Ectodermal cell (in vitro differentiated cells): ENCODE data around the gene UTS2.

ENCODE experiments used
- H3K27ac ChIP-seq: 2 replicates; pipeline ENCODE4 v1.7.0; 2013; ENCODE audit warnings: mild to moderate bottlenecking, low read depth, low read length; ENCODE audit not compliant: insufficient read depth, poor library complexity, severe bottlenecking
- H3K27me3 ChIP-seq: 2 replicates; pipeline ENCODE4 v1.7.0; 2013; ENCODE audit warnings: mild to moderate bottlenecking, low read length; ENCODE audit not compliant: insufficient read depth, control insufficient read depth, poor library complexity, severe bottlenecking
- H3K36me3 ChIP-seq: one replicate; pipeline ENCODE4 v1.7.0; 2013; ENCODE audit warnings: low read length; ENCODE audit not compliant: control insufficient read depth, insufficient read depth
- H3K4me1 ChIP-seq: one replicate; pipeline ENCODE4 v1.7.0; 2013; ENCODE audit warnings: low read length; ENCODE audit not compliant: control insufficient read depth, insufficient read depth
- H3K4me3 ChIP-seq: 2 replicates; pipeline ENCODE4 v1.7.0; 2013; ENCODE audit warnings: low read depth, low read length, control low read depth; ENCODE audit not compliant: insufficient read depth
- H3K9me3 ChIP-seq: 2 replicates; pipeline ENCODE4 v1.7.0; 2013; ENCODE audit warnings: mild to moderate bottlenecking, low read length, moderate library complexity; ENCODE audit not compliant: control insufficient read depth
- WGBS, 2 experiments: methylation state at CpG; one replicate each; pipeline ENCODE4 v1.1.7; 2013; ENCODE audit warnings: missing lambda C conversion rate in 2 of 2; 5-methylcytosine and 5-hydroxymethylcytosine counted together

The UTS2 gene

DNA sequence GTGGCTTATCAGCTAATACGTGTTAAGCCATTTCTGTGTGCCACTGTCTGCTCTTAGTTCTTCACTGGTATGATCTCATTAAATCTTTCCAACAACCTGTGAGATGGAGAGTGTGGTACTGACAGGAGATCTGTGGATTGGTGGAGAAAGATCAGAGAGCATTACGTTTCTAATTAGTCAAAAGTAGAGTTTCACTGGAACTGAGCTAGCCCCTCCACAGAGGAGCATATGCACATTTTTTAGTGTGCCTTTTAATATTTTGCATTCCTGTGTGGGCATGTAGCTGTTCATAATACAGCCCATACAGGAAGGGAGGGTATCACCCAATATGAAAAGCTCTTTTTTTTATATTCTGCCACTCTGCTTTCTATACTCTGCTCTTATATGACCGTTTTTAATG lies 31.6 kb downstream of the UTS2 start:
- Histone ChIP-seq H3K36me3 (peaks cover 6% of the 10 kb centered on the region), H3K4me3 (no peak overlapping the region), H3K27me3 (no peaks in the 10 kb centered on the region), H3K4me1 (no peaks in the 10 kb centered on the region), H3K27ac (no peak overlapping the region), H3K9me3 (no peaks in the 10 kb centered on the region)
- WGBS, 2 experiments, result 92 to 98% methylated on average over 2 of the region's 3 CpGs

DNA sequence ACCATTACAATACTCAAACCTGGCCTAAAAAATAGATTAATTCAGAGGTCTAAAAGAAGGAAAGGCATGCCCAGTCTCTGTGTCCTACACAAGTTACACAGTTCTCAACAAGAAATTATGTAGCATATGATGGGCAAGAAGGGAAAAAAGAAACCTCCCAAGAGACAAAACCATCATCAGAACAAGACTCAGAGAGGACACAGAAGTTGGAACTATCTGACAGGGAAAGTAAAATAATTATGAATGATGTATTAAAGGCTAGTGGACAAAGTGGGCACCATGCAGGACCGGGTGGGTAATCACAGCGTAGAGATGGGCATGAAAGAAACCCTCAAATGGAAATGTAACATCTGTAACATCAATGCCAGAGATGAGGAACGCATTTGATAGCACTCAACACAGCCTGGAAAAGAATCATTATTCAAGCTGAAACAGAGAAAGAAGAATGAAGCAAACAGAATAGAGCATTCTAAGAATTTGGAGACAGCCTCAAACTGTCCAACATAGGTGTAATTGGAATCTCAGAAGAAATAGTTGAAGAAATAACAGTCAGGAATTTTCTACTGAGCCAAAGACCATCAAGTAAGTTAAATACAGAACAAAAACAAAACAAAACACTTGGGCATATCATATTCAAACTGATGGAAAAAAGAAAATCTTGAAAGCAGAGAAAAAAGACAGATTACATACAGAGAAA lies 39.0 kb downstream of the UTS2 start:
- H3K4me3 ChIP-seq, result no peak overlapping the region
- H3K27me3 ChIP-seq, result no peaks in the 10 kb centered on the region
- H3K4me1 ChIP-seq, result no peaks in the 10 kb centered on the region
- no peak overlapping the region for H3K27ac ChIP-seq
- 74 to 81% methylated on average over 3 of the region's 3 CpGs for WGBS, 2 experiments
- peaks cover 8% of the 10 kb centered on the region for H3K9me3 ChIP-seq
- peaks cover 10% of the 10 kb centered on the region for H3K36me3 ChIP-seq

DNA sequence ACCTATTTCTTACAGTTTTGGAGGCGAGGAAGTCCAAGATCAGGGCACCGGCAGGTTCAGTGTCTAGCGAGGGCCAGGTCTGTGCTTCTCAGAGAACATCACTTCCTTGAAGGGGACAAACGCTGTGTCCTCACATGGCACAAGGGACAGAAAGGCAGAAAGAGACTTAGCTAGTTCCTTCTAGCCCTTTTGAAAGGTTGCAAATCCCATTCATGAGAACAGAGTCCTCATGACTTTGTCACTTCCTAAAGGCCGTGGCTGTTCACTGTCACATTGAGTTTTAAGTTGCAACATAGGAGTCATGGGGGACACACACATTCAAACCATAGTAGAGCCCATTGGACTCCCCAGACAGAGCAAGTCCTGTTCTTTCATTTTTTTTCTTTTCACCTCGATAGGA lies 41.4 kb downstream of the UTS2 start:
- peaks cover 10% of the 10 kb centered on the region for H3K36me3 ChIP-seq
- H3K9me3 ChIP-seq, result peaks cover 8% of the 10 kb centered on the region
- 96 to 97% methylated on average over 6 of the region's 6 CpGs for WGBS, 2 experiments
- no peak overlapping the region for H3K4me3 ChIP-seq
- H3K27me3 ChIP-seq, result no peaks in the 10 kb centered on the region
- H3K4me1 ChIP-seq, result no peaks in the 10 kb centered on the region
- H3K27ac ChIP-seq, result no peak overlapping the region

DNA sequence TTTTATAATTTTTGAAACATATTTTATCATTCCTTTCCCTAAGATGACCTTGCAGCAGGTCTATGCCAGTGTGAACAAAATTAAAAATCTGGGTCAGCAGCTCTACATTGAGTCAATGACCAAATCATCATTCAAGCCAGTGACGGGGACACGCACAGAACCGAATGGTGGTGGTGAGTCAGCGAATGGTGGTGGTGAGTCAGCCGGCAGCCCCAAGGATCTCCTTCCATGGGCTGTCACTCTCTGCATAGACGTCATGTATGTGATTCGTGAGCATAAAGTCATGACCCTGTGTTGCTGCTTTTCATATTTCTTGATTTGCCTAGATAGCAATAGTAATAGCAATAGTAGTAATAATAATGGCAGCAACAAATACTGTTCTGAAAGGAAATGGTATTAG lies 42.5 kb downstream of the UTS2 start:
- no peaks in the 10 kb centered on the region for H3K4me1 ChIP-seq
- H3K27me3 ChIP-seq, result no peaks in the 10 kb centered on the region
- H3K36me3 ChIP-seq, result peaks cover 10% of the 10 kb centered on the region
- H3K4me3 ChIP-seq, result no peak overlapping the region
- H3K9me3 ChIP-seq, result peaks cover 8% of the 10 kb centered on the region
- WGBS, 2 experiments, result 93 to 96% methylated on average over 7 of the region's 7 CpGs
- no peak overlapping the region for H3K27ac ChIP-seq

DNA sequence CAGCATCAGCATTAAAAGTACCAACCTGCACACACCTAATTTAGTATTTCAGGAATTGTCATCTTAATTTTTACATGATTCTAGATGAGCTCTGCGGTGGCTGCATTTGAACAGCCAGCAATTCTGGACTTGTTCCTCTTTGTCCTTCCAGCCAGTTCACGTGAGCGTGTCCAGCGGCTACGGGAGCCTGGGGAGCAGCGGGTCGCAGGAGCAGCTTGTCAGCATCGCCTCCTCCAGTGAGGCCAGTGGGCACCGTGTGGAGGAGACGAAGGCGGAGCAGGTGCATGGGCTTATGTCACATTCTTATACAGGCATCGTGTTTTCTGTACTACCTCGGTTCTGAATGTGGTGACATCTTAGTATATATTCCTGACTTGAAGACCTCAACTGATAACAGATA lies 43.1 kb downstream of the UTS2 start:
- H3K27me3 ChIP-seq, result no peaks in the 10 kb centered on the region
- H3K4me1 ChIP-seq, result no peaks in the 10 kb centered on the region
- no peak overlapping the region for H3K4me3 ChIP-seq
- peaks cover 8% of the 10 kb centered on the region for H3K9me3 ChIP-seq
- H3K36me3 ChIP-seq, result peaks cover 14% of the 10 kb centered on the region
- no peak overlapping the region for H3K27ac ChIP-seq
- WGBS, 2 experiments, result 93 to 96% methylated on average over 13 of the region's 13 CpGs

DNA sequence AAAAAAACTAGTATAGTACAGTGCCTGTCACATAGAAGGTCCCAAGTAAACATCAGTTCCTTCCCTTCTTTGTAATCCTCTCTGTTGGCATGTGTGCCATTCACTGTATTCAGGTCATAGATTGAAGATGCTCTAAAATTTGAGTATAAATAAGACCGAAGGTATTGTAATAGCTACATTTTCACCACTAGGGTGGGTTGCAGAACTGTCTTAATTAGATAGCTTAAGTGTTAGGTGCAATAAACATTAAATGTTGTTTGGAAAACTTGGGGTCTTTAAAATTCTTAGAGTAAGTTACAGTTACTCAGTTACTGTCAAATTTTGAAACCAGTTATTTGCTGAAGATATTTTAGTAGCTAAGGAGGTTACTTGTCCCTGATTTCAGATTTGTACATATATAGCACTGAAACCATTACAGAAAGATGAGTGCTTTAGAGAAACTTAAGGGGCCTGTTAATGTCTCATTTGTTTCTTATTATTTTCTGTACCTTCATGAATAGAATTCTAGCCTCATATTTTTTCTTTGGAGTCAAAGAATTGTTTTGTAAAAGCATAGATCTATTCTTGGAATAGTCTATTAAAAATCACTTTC lies 44.5 kb downstream of the UTS2 start:
- Histone ChIP-seq H3K27ac (no peak overlapping the region), H3K36me3 (peaks cover 9% of the 10 kb centered on the region)
- 53 to 88% methylated on average over 1 of the region's 1 CpG for WGBS, 2 experiments

DNA sequence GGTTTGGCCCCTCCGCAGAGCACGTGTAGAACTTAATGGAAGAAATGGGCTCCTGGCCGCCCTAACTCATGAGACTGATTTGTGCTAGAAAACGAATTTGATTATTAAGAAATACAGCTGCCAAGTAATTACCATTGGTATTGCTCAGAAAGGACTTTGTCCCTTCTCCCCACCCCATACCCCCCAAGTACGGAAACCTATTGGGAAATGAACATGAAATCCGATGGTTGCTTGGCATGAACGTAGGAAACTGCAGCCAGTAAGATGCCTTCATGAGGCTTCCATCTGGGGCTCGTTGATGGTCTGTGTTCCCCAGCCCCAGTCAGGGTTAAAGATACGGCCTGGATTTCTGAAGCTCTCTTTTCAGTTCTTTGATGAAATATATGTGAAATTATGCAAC lies 47.4 kb downstream of the UTS2 start:
- H3K4me1 ChIP-seq, result no peaks in the 10 kb centered on the region
- H3K4me3 ChIP-seq, result no peak overlapping the region
- H3K27ac ChIP-seq, result no peak overlapping the region
- H3K9me3 ChIP-seq, result no peaks in the 10 kb centered on the region
- H3K27me3 ChIP-seq, result no peaks in the 10 kb centered on the region
- H3K36me3 ChIP-seq, result peaks cover 4% of the 10 kb centered on the region
- 92 to 96% methylated on average over 9 of the region's 9 CpGs for WGBS, 2 experiments

More for the DNA sequence above, 44.5 kb downstream of the UTS2 start:
- Histone ChIP-seq H3K4me1 (no peaks in the 10 kb centered on the region), H3K4me3 (no peak overlapping the region), H3K27me3 (no peaks in the 10 kb centered on the region), H3K9me3 (peaks cover 3% of the 10 kb centered on the region)
